ENCODE results near the gene MEAK7.

DNA sequence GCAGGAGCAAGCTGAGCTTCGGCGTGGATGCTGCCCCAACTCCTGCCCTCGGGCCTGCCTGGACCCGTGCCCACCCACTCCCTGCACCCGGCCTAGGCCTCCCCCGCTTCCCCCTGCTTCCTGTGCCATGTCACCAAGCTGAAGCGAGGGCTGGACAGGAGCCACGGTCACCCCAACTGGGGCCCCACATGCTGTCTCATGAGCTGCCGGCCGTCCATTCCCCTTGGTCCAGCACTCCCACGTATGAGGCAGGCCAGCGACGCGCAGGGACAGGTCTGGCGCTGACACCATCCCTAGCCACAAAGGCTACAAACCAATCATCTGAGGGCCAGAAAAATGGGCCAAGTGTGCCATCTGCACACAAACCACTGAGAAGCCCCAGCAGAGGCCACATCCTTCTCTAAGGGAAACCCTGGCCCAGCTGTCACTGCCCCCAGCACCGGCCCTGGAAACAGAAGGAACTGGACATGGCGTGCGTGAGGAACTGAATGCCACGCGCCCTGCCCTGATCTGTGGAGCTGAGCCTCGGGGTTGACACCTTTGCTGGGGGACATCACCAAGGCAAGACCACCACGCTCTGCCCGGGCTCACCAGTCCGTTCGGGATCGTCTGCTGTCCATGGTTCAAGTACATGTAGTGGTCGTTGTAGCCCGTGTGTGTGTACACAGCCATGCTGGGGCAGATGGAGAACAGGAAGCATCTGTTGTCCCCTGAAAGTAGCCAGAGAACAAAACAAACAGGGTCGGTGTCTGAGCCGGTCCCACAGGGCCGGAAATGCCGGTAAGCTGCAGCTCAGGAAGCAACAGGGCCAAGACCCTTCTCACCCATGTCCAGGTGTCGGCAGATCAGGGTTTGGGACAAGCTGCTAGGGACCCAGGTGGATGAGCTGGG is 22.2 kb downstream of the MEAK7 start:
- TF ChIP-seq, protein P1, sequence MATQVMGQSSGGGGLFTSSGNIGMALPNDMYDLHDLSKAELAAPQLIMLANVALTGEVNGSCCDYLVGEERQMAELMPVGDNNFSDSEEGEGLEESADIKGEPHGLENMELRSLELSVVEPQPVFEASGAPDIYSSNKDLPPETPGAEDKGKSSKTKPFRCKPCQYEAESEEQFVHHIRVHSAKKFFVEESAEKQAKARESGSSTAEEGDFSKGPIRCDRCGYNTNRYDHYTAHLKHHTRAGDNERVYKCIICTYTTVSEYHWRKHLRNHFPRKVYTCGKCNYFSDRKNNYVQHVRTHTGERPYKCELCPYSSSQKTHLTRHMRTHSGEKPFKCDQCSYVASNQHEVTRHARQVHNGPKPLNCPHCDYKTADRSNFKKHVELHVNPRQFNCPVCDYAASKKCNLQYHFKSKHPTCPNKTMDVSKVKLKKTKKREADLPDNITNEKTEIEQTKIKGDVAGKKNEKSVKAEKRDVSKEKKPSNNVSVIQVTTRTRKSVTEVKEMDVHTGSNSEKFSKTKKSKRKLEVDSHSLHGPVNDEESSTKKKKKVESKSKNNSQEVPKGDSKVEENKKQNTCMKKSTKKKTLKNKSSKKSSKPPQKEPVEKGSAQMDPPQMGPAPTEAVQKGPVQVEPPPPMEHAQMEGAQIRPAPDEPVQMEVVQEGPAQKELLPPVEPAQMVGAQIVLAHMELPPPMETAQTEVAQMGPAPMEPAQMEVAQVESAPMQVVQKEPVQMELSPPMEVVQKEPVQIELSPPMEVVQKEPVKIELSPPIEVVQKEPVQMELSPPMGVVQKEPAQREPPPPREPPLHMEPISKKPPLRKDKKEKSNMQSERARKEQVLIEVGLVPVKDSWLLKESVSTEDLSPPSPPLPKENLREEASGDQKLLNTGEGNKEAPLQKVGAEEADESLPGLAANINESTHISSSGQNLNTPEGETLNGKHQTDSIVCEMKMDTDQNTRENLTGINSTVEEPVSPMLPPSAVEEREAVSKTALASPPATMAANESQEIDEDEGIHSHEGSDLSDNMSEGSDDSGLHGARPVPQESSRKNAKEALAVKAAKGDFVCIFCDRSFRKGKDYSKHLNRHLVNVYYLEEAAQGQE (IDR thresholded peaks at IDR 0.05; ENCODE audit: low read depth), result no peak
- TF ChIP-seq RAD21 (IDR thresholded peaks at IDR 0.05; ENCODE audit: low read depth) (no peak), TAF1 (IDR thresholded peaks at IDR 0.05; ENCODE audit: low read depth) (no peak), TCF12 (IDR thresholded peaks at IDR 0.05; ENCODE audit: low read depth) (no peak), EP300 (IDR thresholded peaks at IDR 0.05; ENCODE audit: borderline replicate concordance) (no peak)
- TF ChIP-seq, protein P2, sequence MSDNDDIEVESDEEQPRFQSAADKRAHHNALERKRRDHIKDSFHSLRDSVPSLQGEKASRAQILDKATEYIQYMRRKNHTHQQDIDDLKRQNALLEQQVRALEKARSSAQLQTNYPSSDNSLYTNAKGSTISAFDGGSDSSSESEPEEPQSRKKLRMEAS (IDR thresholded peaks at IDR 0.05), result no peak

All from Ishikawa (cell line).